ENCODE data around the gene GPC6. TPM values are rescaled to one million over a fixed set of nuclear protein-coding genes. Genes with fewer than 3 reads are reported as not detected.

The GPC6 gene
- total and polyA plus RNA-seq, 12 donors, result 0.15 to 5.4 (median 2.5) TPM

- H3K27ac ChIP-seq, result no peak overlapping the region
Observed at GRCh38 chr13:93878675-93879074, 652.1 kb downstream of the GPC6 start.

GRCh38 chr13:93881411-93881810 is 654.8 kb downstream of the GPC6 start:
- Histone ChIP-seq H3K9me3 (peaks cover 0 to 17% (median 5%) of the 10 kb centered on the region in 11 donors), H3K4me3 (no peak overlapping the region), H3K36me3 (no peaks in the 10 kb centered on the region), H3K27ac (no peak overlapping the region), H3K4me1 (no peaks in the 10 kb centered on the region), H3K27me3 (no peaks in the 10 kb centered on the region)
- WGBS, 2 donors, result 57 to 70% methylated on average over 2 of the region's 2 CpGs
- intact Hi-C loops (cut with DNase I), result no loop called here
- no peak for ATAC-seq
- TF ChIP-seq, protein P1, sequence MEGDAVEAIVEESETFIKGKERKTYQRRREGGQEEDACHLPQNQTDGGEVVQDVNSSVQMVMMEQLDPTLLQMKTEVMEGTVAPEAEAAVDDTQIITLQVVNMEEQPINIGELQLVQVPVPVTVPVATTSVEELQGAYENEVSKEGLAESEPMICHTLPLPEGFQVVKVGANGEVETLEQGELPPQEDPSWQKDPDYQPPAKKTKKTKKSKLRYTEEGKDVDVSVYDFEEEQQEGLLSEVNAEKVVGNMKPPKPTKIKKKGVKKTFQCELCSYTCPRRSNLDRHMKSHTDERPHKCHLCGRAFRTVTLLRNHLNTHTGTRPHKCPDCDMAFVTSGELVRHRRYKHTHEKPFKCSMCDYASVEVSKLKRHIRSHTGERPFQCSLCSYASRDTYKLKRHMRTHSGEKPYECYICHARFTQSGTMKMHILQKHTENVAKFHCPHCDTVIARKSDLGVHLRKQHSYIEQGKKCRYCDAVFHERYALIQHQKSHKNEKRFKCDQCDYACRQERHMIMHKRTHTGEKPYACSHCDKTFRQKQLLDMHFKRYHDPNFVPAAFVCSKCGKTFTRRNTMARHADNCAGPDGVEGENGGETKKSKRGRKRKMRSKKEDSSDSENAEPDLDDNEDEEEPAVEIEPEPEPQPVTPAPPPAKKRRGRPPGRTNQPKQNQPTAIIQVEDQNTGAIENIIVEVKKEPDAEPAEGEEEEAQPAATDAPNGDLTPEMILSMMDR (IDR thresholded peaks at IDR 0.05), result no peak
- no peak for DNase-seq

More at GRCh38 chr13:93878675-93879074, 652.1 kb downstream of the GPC6 start:
- Histone ChIP-seq H3K4me1 (no peaks in the 10 kb centered on the region), H3K36me3 (no peaks in the 10 kb centered on the region), H3K4me3 (no peak overlapping the region), H3K9me3 (peaks cover 0 to 17% (median 5%) of the 10 kb centered on the region in 11 donors), H3K27me3 (no peaks in the 10 kb centered on the region)
- no peak for ATAC-seq
- TF ChIP-seq, protein P1 (IDR thresholded peaks at IDR 0.05), result no peak
- intact Hi-C loops (cut with DNase I), result no loop called here
- 77 to 83% methylated on average over 2 of the region's 2 CpGs for WGBS, 2 donors
- DNase-seq, result no peak

- ATAC-seq (no peak), DNase-seq (no peak)
- H3K36me3 ChIP-seq, result no peaks in the 10 kb centered on the region
- TF ChIP-seq, protein P1 (IDR thresholded peaks at IDR 0.05), result no peak
- intact Hi-C loops (cut with DNase I), result no loop called here
- peaks cover 0 to 17% (median 5%) of the 10 kb centered on the region in 11 donors for H3K9me3 ChIP-seq
- H3K27ac ChIP-seq, result no peak overlapping the region
- no peaks in the 10 kb centered on the region for H3K27me3 ChIP-seq
- no peak overlapping the region for H3K4me3 ChIP-seq
- no peaks in the 10 kb centered on the region for H3K4me1 ChIP-seq
- 56 to 59% methylated on average over 6 of the region's 6 CpGs for WGBS, 2 donors
Observed at GRCh38 chr13:93882086-93882651, 655.6 kb downstream of the GPC6 start.

GRCh38 chr13:93889430-93889951 is 662.9 kb downstream of the GPC6 start:
- Histone ChIP-seq H3K4me3 (no peak overlapping the region), H3K27me3 (no peaks in the 10 kb centered on the region), H3K36me3 (no peaks in the 10 kb centered on the region), H3K27ac (no peak overlapping the region), H3K4me1 (no peaks in the 10 kb centered on the region), H3K9me3 (no peaks in the 10 kb centered on the region)
- TF ChIP-seq, protein P1 (IDR thresholded peaks at IDR 0.05), result no peak
- ATAC-seq (no peak), DNase-seq (no peak)
- intact Hi-C loops (cut with DNase I), result no loop called here
- 79% methylated on average over 1 of the region's 1 CpG for WGBS, 2 donors

Data from heart right ventricle (tissue), 16 donors.